G401 (cell line): Measurements from ENCODE around the gene TCP11. TPM values are rescaled to one million over a fixed set of nuclear protein-coding genes. Genes with fewer than 3 reads are reported as not detected.
"Not testable (repeated sequence)": the region's sequence is repeated elsewhere in the genome, so short reads cannot be mapped to it uniquely, and the experiment has no call there.

Experiments used
- DNase-seq: peaks from one replicate; pipeline ENCODE4 v3.0.0-alpha.2; 2015; ENCODE audit warnings: low spot score
- in situ Hi-C: cut with HindIII; loops from 2 replicates; pipeline ENCODE4 v1.10.0; 2016; ENCODE audit warnings: low sequenced_read_pairs, mixed read lengths
- total RNA-seq: library from RNA; depleted of rRNA; stranded (reverse); fragments of >200 nt; shearing (Covaris generic); gene quantifications from 2 replicates; pipeline ENCODE4 v1.2.3, GENCODE V29; 2014

TCP11 gene
- total RNA-seq, 1 experiment from 2014 or later, result not detected

- in situ Hi-C loops, result no loop called here
- no peak for DNase-seq
Measured at GRCh38 chr6:35151466-35151865, 10.3 kb upstream of the TCP11 start.

GRCh38 chr6:35149891-35150566 lies 8.9 kb upstream of the TCP11 start:
- in situ Hi-C loops, result no loop called here
- no peak for DNase-seq

- in situ Hi-C loops, result no loop called here
- no peak for DNase-seq
Measured at GRCh38 chr6:35148167-35148741, 7.1 kb upstream of the TCP11 start.

- in situ Hi-C loops, result no loop called here
- DNase-seq, result no peak
Measured at GRCh38 chr6:35147486-35147885, 6.3 kb upstream of the TCP11 start.

- in situ Hi-C loops, result no loop called here
- no peak for DNase-seq
Measured at GRCh38 chr6:35147026-35147425, 5.9 kb upstream of the TCP11 start.

GRCh38 chr6:35146453-35146852 lies 5.3 kb upstream of the TCP11 start:
- in situ Hi-C loops, result no loop called here
- DNase-seq, result peak; percentile 21

GRCh38 chr6:35145757-35146156 lies 4.6 kb upstream of the TCP11 start:
- in situ Hi-C loops, result no loop called here
- no peak for DNase-seq

- no peak for DNase-seq
- in situ Hi-C loops, result no loop called here
Measured at GRCh38 chr6:35142588-35143569, 1.7 kb upstream of the TCP11 start.

- in situ Hi-C loops, result no loop called here
- no peak for DNase-seq
Measured at GRCh38 chr6:35140639-35141006, 516 bp downstream of the TCP11 start.

GRCh38 chr6:35139924-35140638 lies 1.1 kb downstream of the TCP11 start:
- peak; percentile 81 for DNase-seq
- in situ Hi-C loops, result no loop called here

- in situ Hi-C loops, result no loop called here
- DNase-seq, result no peak
Measured at GRCh38 chr6:35139470-35139869, 1.7 kb downstream of the TCP11 start.

- in situ Hi-C loops, DNase-seq: not testable (repeated sequence)
Measured at GRCh38 chr6:35138191-35138590, 2.9 kb downstream of the TCP11 start.

- no peak for DNase-seq
- in situ Hi-C loops, result no loop called here
Measured at GRCh38 chr6:35136185-35136584, 5.0 kb downstream of the TCP11 start.

GRCh38 chr6:35128496-35128895 lies 12.6 kb downstream of the TCP11 start:
- peak; percentile 69 for DNase-seq
- in situ Hi-C loops, result no loop called here

GRCh38 chr6:35128042-35128441 lies 13.1 kb downstream of the TCP11 start:
- in situ Hi-C loops, result no loop called here
- no peak for DNase-seq

- in situ Hi-C loops, result no loop called here
- no peak for DNase-seq
Measured at GRCh38 chr6:35124356-35124755, 16.8 kb downstream of the TCP11 start.

GRCh38 chr6:35120746-35121145 lies 20.4 kb downstream of the TCP11 start:
- no peak for DNase-seq
- in situ Hi-C loops, result no loop called here

- in situ Hi-C loops, result no loop called here
- DNase-seq, result no peak
Measured at GRCh38 chr6:35108309-35108885, 32.7 kb downstream of the TCP11 start.

GRCh38 chr6:35107761-35108160 lies 33.4 kb downstream of the TCP11 start:
- in situ Hi-C loops, DNase-seq: not testable (repeated sequence)
